ENCODE data around the gene ADH5. TPM values are rescaled to one million over a fixed set of nuclear protein-coding genes. Genes with fewer than 3 reads are reported as not detected.
"Not testable (repeated sequence)": the region's sequence is repeated elsewhere in the genome, so short reads cannot be mapped to it uniquely, and the experiment has no call there.

Gene ADH5
- total RNA-seq, result 89.9 and 90.1 TPM in 2 replicates

GRCh38 chr4:99088481-99089365, at the start of gene ADH5:
ADH5 (minus strand) TSS chr4:99088788; CDS start chr4:99088700, 88 bp downstream.
- intact Hi-C loops (cut with micrococcal nuclease), result loop anchor here (1.0 to 5.0 kb wide), 13 partner anchors 32 to 945 kb away; partner anchors contain the start of genes EIF4E, H2AZ1, METAP1 and RAP1GDS1

GRCh38 chr4:99136329-99136728, 47.7 kb upstream of the ADH5 start:
- intact Hi-C loops (cut with micrococcal nuclease), result no loop called here

DNA sequence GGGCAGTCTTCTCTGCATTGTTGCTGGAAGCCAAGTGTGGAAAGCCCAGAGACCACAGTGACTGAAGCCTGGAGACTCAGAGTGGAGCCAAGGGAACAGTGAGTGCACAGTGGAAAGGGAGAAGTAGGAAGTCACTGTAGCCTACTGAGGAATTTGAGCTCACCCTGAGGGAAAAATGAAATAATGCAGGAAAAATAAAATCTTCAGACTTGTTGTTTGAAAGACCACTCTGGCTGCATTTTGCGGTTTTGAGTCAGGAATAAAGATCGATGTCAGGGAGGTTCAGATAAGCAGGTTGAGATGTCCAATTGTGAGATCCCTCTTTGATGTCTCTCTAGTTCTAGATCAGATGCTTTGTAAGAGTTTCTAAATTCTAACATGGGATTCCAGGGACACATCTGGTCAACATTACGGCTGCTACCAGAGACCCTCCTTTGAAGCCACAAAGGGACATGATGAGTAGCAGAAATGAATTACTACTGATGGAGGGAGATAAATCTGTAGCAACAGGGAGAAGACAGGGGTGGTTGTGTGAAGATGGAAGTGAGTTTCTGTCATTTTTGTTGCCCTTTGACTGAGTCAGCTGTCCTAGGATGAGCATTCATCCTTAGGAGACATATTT, 47.1 kb upstream of the ADH5 start:
- intact Hi-C loops (cut with micrococcal nuclease), result no loop called here

- intact Hi-C loops (cut with micrococcal nuclease), result no loop called here
Measured at GRCh38 chr4:99134586-99134985, 46.0 kb upstream of the ADH5 start.

DNA sequence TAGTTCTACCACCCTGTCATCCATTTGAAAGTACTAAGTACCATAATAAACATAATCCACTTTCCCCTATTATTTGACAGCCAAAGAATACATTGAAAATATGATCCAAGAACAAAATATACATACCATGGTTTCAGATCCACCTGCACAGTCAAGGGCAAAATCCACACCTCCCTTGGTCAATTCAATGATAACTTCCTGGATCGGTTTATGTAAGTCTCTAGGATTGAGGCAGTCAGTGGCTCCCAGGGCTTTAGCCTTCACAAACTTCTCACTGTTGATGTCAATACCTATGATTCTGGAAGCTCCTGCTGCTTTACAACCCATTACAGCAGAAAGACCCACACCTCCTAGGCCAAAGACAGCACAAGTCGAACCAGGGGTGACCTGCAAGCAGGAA, 42.8 kb upstream of the ADH5 start:
- intact Hi-C loops (cut with micrococcal nuclease), result no loop called here

- intact Hi-C loops (cut with micrococcal nuclease), result no loop called here
Measured at GRCh38 chr4:99126376-99126775, 37.8 kb upstream of the ADH5 start.

DNA sequence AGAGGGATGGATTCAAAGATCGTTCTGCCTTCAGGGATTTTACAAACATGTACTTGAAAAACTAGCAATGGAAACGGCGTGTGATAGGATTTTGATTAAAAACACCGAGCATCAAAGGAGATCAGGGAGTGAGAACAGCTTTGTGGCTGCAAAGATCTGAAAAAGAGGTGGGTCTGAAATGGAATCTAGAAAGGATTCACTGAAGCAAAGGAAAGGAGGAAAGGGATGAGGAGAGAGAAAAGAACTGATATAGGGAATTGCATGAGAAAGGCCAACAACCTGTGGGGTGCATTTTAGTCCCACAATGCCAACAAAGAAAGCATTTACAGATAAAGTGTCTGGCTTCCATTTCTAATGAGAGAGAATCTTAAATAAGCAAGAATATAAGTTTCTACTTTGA, 32.4 kb upstream of the ADH5 start:
- intact Hi-C loops (cut with micrococcal nuclease), result no loop called here

DNA sequence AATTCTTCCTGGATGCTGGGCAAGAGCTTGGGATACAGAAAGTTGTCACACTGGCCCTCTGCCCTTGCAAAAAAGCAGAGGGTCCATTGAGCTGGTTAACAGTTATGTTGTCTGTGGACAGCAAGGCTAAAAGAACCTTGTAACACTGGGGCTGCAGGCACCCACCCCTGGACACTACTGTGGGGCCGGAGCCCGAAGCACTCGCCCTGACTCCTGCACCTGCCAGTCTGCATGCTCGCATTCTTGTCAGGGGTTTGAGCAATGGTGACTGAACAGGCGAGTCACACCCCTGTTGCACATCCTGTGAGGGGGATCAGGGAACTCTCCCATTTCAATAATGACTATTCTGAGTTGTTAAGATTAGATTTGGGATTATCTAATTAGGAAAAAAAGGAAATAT, 31.9 kb upstream of the ADH5 start:
- intact Hi-C loops (cut with micrococcal nuclease), result no loop called here

DNA sequence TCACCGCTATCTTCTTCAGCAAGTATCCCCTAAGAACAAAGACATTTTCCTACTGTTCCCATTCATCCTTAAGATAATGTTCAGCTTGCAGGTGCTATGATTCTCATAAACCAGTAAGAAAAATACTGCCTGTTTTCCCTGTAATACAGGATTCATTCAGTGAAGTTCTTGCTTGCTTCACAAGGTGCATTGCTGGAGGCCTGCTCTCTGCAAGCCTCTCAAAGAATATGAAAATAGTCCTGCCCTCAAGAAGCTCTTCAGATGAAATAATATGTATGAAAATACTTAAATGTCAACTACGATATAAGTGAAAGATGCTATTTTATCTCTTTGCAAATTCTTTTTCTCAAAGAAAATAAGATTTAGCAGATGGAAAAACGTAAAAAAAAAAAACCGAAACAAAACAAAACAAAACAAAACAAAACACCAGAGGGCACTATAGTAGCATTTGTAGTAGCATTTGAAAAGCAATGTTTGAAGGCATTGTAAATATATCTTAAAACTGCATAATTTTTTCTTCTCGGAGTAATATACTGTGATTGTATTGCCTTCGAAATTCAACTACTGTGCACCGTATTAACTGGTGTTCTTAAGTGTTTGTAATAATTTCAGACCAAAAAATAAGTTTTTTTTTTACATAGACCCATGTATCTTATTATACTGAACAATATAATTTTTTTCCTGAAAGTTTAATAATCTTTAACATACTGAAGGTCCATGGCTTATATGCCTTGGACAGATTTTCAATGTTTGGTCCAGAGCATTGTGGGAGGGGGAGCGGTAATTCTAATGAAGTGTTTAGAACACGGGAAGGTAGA, 29.5 kb upstream of the ADH5 start:
- intact Hi-C loops (cut with micrococcal nuclease), result loop anchor here (1.0 to 10.0 kb wide), 5 partner anchors 123 to 767 kb away; partner anchors contain the start of gene METAP1

- intact Hi-C loops (cut with micrococcal nuclease), result loop anchor here (10.0 kb wide), 1 partner anchor 768 kb away; no protein-coding TSS in a partner anchor
Measured at GRCh38 chr4:99117122-99117841, 28.7 kb upstream of the ADH5 start.

DNA sequence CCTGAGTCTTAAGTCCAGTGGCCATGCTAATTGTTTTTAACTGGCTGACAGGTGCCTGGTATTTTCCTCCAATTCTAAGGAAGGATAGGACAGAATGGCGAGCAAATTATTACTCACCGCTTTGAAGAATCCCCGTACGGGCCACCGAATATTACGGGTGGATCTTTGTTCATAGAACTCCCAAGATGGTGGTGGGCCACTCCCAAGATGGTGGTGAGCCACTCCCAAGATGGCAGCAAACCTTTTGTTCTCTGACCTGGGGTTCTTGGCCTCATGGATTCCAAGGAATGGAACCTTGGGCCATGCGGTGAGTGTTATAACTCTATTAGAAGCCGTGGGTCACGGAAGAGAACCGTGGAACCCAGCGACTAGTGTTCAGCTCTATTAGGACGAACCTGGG, 20.7 kb upstream of the ADH5 start:
- intact Hi-C loops (cut with micrococcal nuclease), result not testable (repeated sequence)

- intact Hi-C loops (cut with micrococcal nuclease), result no loop called here
Measured at GRCh38 chr4:99104153-99104552, 15.6 kb upstream of the ADH5 start.

GRCh38 chr4:99103166-99103565, 14.6 kb upstream of the ADH5 start:
- intact Hi-C loops (cut with micrococcal nuclease), result no loop called here

DNA sequence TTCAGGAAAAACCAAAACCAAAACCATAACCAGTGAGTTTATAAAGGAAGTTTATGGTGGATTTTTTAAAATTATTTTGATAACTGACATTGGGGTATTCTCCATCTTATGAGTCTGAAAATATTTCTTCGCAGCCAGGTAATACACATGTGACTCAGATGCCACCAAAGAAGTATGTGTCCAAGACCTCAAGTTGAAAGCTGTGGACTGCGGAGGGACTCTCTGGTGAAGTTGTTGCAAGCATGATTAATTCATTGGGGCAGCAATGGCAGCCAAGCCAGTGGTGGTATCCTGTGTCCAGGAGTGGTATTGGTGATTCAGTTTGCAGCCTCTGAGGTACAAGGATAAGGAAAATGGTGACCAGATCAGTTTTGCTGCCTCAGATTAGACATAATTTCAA, 14.0 kb upstream of the ADH5 start:
- intact Hi-C loops (cut with micrococcal nuclease), result no loop called here

- intact Hi-C loops (cut with micrococcal nuclease), result no loop called here
Measured at GRCh38 chr4:99100876-99101275, 12.3 kb upstream of the ADH5 start.

- intact Hi-C loops (cut with micrococcal nuclease), result not testable (repeated sequence)
Measured at GRCh38 chr4:99099814-99100213, 11.2 kb upstream of the ADH5 start.

- intact Hi-C loops (cut with micrococcal nuclease), result no loop called here
Measured at GRCh38 chr4:99099311-99099710, 10.7 kb upstream of the ADH5 start.

- intact Hi-C loops (cut with micrococcal nuclease), result not testable (repeated sequence)
Measured at GRCh38 chr4:99091841-99092240, 3.3 kb upstream of the ADH5 start.

GRCh38 chr4:99091216-99091575, 2.6 kb upstream of the ADH5 start:
- intact Hi-C loops (cut with micrococcal nuclease), result no loop called here

DNA sequence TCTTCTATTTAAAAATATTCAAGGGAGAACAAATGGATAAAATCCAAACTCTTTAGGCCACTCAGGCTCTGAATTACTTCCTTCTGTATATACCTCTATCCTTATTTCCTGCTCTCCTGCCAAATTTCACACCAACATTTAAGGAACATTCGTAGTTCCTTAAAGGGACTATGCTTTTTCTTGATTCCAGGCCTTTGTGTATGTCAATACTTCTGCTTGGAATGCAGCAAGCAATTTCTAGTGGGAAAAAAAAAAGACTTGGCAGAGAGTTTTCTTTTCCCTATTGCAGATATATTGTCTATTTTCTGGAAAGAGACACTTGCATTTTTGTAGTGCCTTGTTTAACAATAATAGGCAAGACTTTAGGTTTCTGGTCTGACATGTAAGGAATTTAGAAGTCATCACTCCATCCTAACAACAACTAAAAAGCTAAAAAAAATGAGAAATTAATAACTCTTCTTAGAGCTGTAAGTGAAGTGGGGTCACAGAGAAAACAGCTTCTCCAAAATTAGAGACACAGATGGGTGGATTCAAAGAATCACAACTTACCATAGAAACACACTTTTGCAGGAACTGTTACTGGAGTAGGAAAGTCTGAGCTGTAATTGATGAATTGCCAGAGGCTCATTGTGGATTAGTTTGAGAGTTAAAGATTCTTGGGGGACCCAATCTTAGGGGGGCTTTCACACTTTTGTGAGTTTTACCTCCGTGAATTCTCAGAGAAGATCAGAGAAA, 2.1 kb upstream of the ADH5 start:
- intact Hi-C loops (cut with micrococcal nuclease), result no loop called here

Measured in T-helper 1 cell treated with Interleukin-12 subunit alpha and Interleukin-12 subunit beta and Interleukin-4 antibody, amounts not matched to agents 30 ng/mL and 1 ng/mL, for 36 hours (primary cell).